ENCODE data around the gene TBC1D16. TPM values are rescaled to one million over a fixed set of nuclear protein-coding genes. Genes with fewer than 3 reads are reported as not detected.

TBC1D16 gene
- total and polyA plus RNA-seq, 2 donors (not counting 1 experiment from before 2014, with no cell fraction given) = 0.82 to 2.7 TPM

DNA sequence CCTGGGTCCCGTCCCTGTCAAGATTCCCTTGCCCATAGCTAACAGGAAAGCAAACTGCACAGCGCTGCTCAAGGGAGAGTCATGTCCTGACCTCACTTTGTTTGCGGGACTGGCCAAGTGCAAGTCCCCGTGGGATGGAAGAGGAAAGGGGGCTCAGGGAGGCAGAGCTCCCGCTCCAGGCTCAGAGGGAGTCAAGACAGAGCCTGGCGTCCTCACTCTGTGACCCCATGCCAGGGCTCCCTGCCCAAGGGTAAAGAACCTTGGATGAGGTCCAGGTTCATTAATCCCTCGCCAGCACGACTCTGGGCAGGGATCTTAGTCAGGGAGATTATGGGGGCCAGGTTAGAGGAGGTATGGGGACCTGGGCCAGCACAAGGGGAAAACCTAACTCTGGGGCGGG, 145.0 kb downstream of the TBC1D16 start:
- Mint-ChIP-seq H3K9me3 (ENCODE audit: insufficient read depth) (no peaks in the 10 kb centered on the region), H3K4me1 (no peaks in the 10 kb centered on the region), H3K27ac (no peak overlapping the region), H3K4me3 (no peak overlapping the region), H3K27me3 (peaks cover 50% of the 10 kb centered on the region)
- DNase-seq (no peak), ATAC-seq (ENCODE audit: low read depth) (no peak)
- Histone ChIP-seq H3K9ac (ENCODE audit: low read length) (no peak overlapping the region), H4K20me1 (ENCODE audit: control insufficient read depth, insufficient read depth, low read length, poor library complexity, severe bottlenecking) (no peaks in the 10 kb centered on the region), H3K4me1 (ENCODE audit: control insufficient read depth in 2 of 2, insufficient read depth in 2 of 2, low read length in 2 of 2) (no peaks in the 10 kb centered on the region), H3K79me2 (ENCODE audit: control insufficient read depth, insufficient read depth, low read length) (no peaks in the 10 kb centered on the region), H3K4me2 (replicated peaks; ENCODE audit: low read depth, low read length, poor library complexity, severe bottlenecking) (no peak overlapping the region), H3K9me3 (ENCODE audit: control extremely low read depth in 1 of 3, control insufficient read depth in 2 of 3, insufficient read depth in 1 of 3, low read length in 2 of 3) (peaks cover 0 to 7% (median 0%) of the 10 kb centered on the region in 3 donors), H3K27ac (ENCODE audit: low read length in 2 of 2) (no peak overlapping the region), H2AFZ (ENCODE audit: insufficient read depth, low read depth, low read length, poor library complexity, severe bottlenecking) (no peak overlapping the region), H3K36me3 (replicated peaks in 1 of 2; ENCODE audit: control extremely low read depth in 1 of 2, control insufficient read depth in 1 of 2, extremely low read depth in 1 of 2, insufficient read depth in 2 of 2, low read length in 1 of 2) (no peaks in the 10 kb centered on the region), H3K27me3 (replicated peaks in 1 of 4; ENCODE audit: control extremely low read depth in 1 of 4, control insufficient read depth in 3 of 4, insufficient read depth in 4 of 4, low read length in 3 of 4) (peaks cover 0 to 30% (median 0%) of the 10 kb centered on the region in 4 experiments), H3K4me3 (ENCODE audit: control extremely low read depth in 1 of 5, extremely low read depth in 1 of 5, insufficient read depth in 1 of 5, low read depth in 2 of 5, low read length in 4 of 5) (no peak overlapping the region)
- intact Hi-C loops (cut with micrococcal nuclease) = no loop called here
- POLR2A ChIA-PET = no interaction called here
- CTCF ChIA-PET = no interaction called here
- WGBS (ENCODE audit: insufficient coverage) = 76% methylated on average over 9 of the region's 9 CpGs
- no peak for TF ChIP-seq EZH2 (IDR thresholded peaks at IDR 0.05; ENCODE audit: borderline replicate concordance, insufficient read depth, low read depth, low read length, poor library complexity, severe bottlenecking)
- TF ChIP-seq, protein P1, sequence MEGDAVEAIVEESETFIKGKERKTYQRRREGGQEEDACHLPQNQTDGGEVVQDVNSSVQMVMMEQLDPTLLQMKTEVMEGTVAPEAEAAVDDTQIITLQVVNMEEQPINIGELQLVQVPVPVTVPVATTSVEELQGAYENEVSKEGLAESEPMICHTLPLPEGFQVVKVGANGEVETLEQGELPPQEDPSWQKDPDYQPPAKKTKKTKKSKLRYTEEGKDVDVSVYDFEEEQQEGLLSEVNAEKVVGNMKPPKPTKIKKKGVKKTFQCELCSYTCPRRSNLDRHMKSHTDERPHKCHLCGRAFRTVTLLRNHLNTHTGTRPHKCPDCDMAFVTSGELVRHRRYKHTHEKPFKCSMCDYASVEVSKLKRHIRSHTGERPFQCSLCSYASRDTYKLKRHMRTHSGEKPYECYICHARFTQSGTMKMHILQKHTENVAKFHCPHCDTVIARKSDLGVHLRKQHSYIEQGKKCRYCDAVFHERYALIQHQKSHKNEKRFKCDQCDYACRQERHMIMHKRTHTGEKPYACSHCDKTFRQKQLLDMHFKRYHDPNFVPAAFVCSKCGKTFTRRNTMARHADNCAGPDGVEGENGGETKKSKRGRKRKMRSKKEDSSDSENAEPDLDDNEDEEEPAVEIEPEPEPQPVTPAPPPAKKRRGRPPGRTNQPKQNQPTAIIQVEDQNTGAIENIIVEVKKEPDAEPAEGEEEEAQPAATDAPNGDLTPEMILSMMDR (IDR thresholded peaks at IDR 0.05) = no peak

DNA sequence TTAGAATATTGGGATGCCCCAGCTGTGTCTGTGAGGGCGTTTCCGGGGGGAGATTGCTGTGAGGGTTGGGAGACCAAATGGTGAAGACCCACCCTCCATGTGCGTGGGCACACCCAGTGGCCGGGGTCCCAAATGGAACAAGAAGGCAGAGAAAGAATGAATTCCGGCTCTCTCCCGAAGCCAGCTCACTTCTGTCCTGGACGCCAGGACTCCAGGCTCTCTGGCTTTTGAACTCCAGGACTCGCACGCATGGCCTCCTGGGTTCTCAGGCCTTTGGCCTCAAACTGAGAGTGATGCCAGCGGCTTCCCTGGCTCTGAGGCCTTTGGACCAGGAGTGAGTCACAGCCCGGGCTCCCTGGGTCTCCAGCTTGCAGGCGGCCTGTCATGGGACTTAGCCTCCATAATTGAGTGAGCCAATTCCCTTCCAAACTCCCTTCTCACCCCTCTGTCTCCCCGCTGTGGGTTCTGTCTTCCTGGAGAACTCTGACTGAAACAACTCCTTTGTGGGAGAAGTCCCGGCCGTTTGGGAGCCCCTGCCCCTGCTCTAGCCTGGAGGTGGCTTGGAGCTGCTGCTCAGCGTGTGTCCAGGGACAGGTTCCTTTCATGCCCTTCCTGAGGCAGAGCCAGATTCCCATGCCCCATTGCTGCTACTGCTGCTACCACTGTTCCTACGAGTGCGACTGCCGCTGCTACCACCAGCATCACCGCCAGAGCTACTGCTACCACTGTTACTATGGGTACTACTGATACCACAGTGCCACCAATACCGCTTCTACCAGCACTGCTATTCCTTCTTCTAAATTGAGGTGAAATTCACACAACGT, 146.6 kb downstream of the TBC1D16 start:
- POLR2A ChIA-PET = no interaction called here
- Histone ChIP-seq H2AFZ (ENCODE audit: insufficient read depth, low read depth, low read length, poor library complexity, severe bottlenecking) (no peak overlapping the region), H3K4me2 (replicated peaks; ENCODE audit: low read depth, low read length, poor library complexity, severe bottlenecking) (no peak overlapping the region), H3K4me3 (ENCODE audit: control extremely low read depth in 1 of 5, extremely low read depth in 1 of 5, insufficient read depth in 1 of 5, low read depth in 2 of 5, low read length in 4 of 5) (no peak overlapping the region), H4K20me1 (ENCODE audit: control insufficient read depth, insufficient read depth, low read length, poor library complexity, severe bottlenecking) (no peaks in the 10 kb centered on the region), H3K36me3 (replicated peaks in 1 of 2; ENCODE audit: control extremely low read depth in 1 of 2, control insufficient read depth in 1 of 2, extremely low read depth in 1 of 2, insufficient read depth in 2 of 2, low read length in 1 of 2) (no peaks in the 10 kb centered on the region), H3K79me2 (ENCODE audit: control insufficient read depth, insufficient read depth, low read length) (no peaks in the 10 kb centered on the region), H3K27ac (ENCODE audit: low read length in 2 of 2) (no peak overlapping the region), H3K27me3 (replicated peaks in 1 of 4; ENCODE audit: control extremely low read depth in 1 of 4, control insufficient read depth in 3 of 4, insufficient read depth in 4 of 4, low read length in 3 of 4) (peaks cover 0 to 32% (median 0%) of the 10 kb centered on the region in 4 experiments), H3K9ac (ENCODE audit: low read length) (no peak overlapping the region), H3K4me1 (ENCODE audit: control insufficient read depth in 2 of 2, insufficient read depth in 2 of 2, low read length in 2 of 2) (no peaks in the 10 kb centered on the region), H3K9me3 (ENCODE audit: control extremely low read depth in 1 of 3, control insufficient read depth in 2 of 3, insufficient read depth in 1 of 3, low read length in 2 of 3) (peaks cover 0 to 7% (median 0%) of the 10 kb centered on the region in 3 donors)
- TF ChIP-seq, protein P1 (IDR thresholded peaks at IDR 0.05) = no peak
- TF ChIP-seq EZH2 (IDR thresholded peaks at IDR 0.05; ENCODE audit: borderline replicate concordance, insufficient read depth, low read depth, low read length, poor library complexity, severe bottlenecking) = no peak
- intact Hi-C loops (cut with micrococcal nuclease) = no loop called here
- ATAC-seq (ENCODE audit: low read depth) = no peak
- Mint-ChIP-seq H3K27me3 (peaks cover 52% of the 10 kb centered on the region), H3K9me3 (ENCODE audit: insufficient read depth) (no peaks in the 10 kb centered on the region), H3K27ac (no peak overlapping the region), H3K4me1 (no peaks in the 10 kb centered on the region), H3K4me3 (no peak overlapping the region)
- DNase-seq = no peak
- 91% methylated on average over 21 of the region's 22 CpGs for WGBS (ENCODE audit: insufficient coverage)
- CTCF ChIA-PET = no interaction called here

All from B cell (primary cell).